ENCODE measurements around the gene CAPN12.

DNA sequence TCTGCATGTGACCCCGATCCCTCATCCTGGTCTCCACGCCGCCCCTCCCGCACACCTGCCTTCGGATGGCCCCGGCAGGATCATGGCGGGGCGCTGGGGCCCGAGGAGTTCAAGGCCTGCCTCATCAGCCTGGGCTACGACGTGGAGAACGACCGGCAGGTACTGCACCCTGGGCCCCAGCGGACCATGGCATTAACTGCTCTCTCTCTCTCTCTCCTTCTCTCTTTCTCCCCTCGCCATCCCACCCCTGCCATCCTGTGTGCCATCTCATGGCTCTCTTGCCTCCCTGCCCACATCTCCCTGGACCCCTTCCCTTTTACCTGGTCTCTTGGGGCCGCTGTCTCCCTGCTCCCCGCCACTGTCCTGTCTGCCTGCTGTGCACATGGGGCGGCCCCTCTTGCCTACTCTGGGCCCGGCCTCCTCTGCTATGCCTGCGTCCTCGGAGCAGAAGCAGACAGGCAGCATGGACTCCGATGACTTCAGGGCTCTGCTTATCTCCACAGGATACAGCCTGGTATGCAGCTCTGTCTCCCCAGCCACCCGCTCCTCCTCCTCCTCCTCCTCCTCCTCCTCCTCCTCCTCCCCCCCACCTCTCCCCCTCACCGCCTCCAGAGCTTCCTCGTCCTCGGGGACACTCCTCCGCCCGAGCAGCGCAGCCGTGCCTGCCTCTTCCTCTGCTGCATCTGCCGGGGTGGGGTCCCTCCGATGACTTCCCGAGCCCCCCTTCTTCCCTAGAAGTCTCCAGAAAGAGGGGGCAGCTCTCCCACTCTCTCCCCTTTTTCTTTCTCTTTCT lies 16.2 kb downstream of the CAPN12 start:
- TF ChIP-seq, protein P1, sequence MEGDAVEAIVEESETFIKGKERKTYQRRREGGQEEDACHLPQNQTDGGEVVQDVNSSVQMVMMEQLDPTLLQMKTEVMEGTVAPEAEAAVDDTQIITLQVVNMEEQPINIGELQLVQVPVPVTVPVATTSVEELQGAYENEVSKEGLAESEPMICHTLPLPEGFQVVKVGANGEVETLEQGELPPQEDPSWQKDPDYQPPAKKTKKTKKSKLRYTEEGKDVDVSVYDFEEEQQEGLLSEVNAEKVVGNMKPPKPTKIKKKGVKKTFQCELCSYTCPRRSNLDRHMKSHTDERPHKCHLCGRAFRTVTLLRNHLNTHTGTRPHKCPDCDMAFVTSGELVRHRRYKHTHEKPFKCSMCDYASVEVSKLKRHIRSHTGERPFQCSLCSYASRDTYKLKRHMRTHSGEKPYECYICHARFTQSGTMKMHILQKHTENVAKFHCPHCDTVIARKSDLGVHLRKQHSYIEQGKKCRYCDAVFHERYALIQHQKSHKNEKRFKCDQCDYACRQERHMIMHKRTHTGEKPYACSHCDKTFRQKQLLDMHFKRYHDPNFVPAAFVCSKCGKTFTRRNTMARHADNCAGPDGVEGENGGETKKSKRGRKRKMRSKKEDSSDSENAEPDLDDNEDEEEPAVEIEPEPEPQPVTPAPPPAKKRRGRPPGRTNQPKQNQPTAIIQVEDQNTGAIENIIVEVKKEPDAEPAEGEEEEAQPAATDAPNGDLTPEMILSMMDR (IDR thresholded peaks at IDR 0.05; ENCODE audit: low read depth, low read length, missing input control): no peak
- TF ChIP-seq EGR1 (IDR thresholded peaks at IDR 0.05; ENCODE audit: low read depth in 2 of 2) (no peak), GABPA (IDR thresholded peaks at IDR 0.05 in 1 of 2, conservative IDR thresholded peaks at IDR 0.05 in 1 of 2) (no peak), SP1 (IDR thresholded peaks at IDR 0.05) (no peak), RAD21 (IDR thresholded peaks at IDR 0.05) (peak in 1 of 2 donors; percentile 7), YY1 (IDR thresholded peaks at IDR 0.05) (no peak), TAF1 (conservative IDR thresholded peaks at IDR 0.05) (no peak), HNF4G (IDR thresholded peaks at IDR 0.05) (no peak), FOXA1 (IDR thresholded peaks at IDR 0.05) (no peak), HNF4A (conservative IDR thresholded peaks at IDR 0.05) (no peak)
- TF ChIP-seq, protein P2, sequence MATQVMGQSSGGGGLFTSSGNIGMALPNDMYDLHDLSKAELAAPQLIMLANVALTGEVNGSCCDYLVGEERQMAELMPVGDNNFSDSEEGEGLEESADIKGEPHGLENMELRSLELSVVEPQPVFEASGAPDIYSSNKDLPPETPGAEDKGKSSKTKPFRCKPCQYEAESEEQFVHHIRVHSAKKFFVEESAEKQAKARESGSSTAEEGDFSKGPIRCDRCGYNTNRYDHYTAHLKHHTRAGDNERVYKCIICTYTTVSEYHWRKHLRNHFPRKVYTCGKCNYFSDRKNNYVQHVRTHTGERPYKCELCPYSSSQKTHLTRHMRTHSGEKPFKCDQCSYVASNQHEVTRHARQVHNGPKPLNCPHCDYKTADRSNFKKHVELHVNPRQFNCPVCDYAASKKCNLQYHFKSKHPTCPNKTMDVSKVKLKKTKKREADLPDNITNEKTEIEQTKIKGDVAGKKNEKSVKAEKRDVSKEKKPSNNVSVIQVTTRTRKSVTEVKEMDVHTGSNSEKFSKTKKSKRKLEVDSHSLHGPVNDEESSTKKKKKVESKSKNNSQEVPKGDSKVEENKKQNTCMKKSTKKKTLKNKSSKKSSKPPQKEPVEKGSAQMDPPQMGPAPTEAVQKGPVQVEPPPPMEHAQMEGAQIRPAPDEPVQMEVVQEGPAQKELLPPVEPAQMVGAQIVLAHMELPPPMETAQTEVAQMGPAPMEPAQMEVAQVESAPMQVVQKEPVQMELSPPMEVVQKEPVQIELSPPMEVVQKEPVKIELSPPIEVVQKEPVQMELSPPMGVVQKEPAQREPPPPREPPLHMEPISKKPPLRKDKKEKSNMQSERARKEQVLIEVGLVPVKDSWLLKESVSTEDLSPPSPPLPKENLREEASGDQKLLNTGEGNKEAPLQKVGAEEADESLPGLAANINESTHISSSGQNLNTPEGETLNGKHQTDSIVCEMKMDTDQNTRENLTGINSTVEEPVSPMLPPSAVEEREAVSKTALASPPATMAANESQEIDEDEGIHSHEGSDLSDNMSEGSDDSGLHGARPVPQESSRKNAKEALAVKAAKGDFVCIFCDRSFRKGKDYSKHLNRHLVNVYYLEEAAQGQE (IDR thresholded peaks at IDR 0.05): no peak
- TF ChIP-seq, protein P3, sequence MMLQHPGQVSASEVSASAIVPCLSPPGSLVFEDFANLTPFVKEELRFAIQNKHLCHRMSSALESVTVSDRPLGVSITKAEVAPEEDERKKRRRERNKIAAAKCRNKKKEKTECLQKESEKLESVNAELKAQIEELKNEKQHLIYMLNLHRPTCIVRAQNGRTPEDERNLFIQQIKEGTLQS (IDR thresholded peaks at IDR 0.05): no peak
- TF ChIP-seq, protein P4, sequence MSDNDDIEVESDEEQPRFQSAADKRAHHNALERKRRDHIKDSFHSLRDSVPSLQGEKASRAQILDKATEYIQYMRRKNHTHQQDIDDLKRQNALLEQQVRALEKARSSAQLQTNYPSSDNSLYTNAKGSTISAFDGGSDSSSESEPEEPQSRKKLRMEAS (IDR thresholded peaks at IDR 0.05): no peak
